ENCODE measurements around the gene UTP14C. TPM values are rescaled to one million over a fixed set of nuclear protein-coding genes. Genes with fewer than 3 reads are reported as not detected.
A peak's percentile ranks its signal among the peaks of the same experiment; 100 is the strongest.

Gene UTP14C
- total RNA-seq = 1 to 10 TPM; 9.6 to 9.9 TPM

GRCh38 chr13:52024481-52024880 is at the start of gene UTP14C:
TSS of gene UTP14C (plus strand) at chr13:52024691. CDS start at chr13:52028805, 4,114 bp downstream.
- Histone ChIP-seq H3K4me3 (no peak within 1 kb of the TSS), H3K27me3 (no peaks in the 10 kb centered on the region), H3K9me3 (no peaks in the 10 kb centered on the region), H3K36me3 (replicated peaks in 1 of 2; ENCODE audit: insufficient read depth in 1 of 2, low read depth in 2 of 2) (peaks cover 0 to 6% of the 10 kb centered on the region in 2 donors), H3K27ac (peak within 1 kb of the TSS in 1 of 4 donors; percentile 47), H3K4me1 (peaks cover 29% of the 10 kb centered on the region)
- ATAC-seq = no peak
- no peak for DNase-seq
- 95 to 97% methylated on average over 3 of the region's 3 CpGs for WGBS, 2 donors
- TF ChIP-seq POLR2A (IDR thresholded peaks at IDR 0.05) (no peak), CTCF (IDR thresholded peaks at IDR 0.05) (no peak)
- intact Hi-C loops (cut with DNase I) = no loop called here

- 41 to 70% methylated on average over 1 of the region's 1 CpG for WGBS, 2 donors
- intact Hi-C loops (cut with DNase I) = no loop called here
- Histone ChIP-seq H3K27ac (no peak overlapping the region), H3K9me3 (no peaks in the 10 kb centered on the region), H3K4me1 (no peaks in the 10 kb centered on the region), H3K4me3 (no peak overlapping the region), H3K36me3 (replicated peaks in 1 of 2; ENCODE audit: insufficient read depth in 1 of 2, low read depth in 2 of 2) (no peaks in the 10 kb centered on the region), H3K27me3 (no peaks in the 10 kb centered on the region)
- no peak for ATAC-seq
- no peak for DNase-seq
- TF ChIP-seq POLR2A (IDR thresholded peaks at IDR 0.05) (no peak), CTCF (IDR thresholded peaks at IDR 0.05) (no peak)
These were observed 48.1 kb upstream of the UTP14C start for GRCh38 chr13:51976423-51976822.

GRCh38 chr13:51976890-51977289 is 47.6 kb upstream of the UTP14C start:
- Histone ChIP-seq H3K4me1 (no peaks in the 10 kb centered on the region), H3K27ac (no peak overlapping the region), H3K36me3 (replicated peaks in 1 of 2; ENCODE audit: insufficient read depth in 1 of 2, low read depth in 2 of 2) (no peaks in the 10 kb centered on the region), H3K9me3 (no peaks in the 10 kb centered on the region), H3K27me3 (no peaks in the 10 kb centered on the region), H3K4me3 (no peak overlapping the region)
- WGBS, 2 donors = 86 to 87% methylated on average over 5 of the region's 5 CpGs
- ATAC-seq (no peak), DNase-seq (no peak)
- no peak for TF ChIP-seq CTCF (IDR thresholded peaks at IDR 0.05)
- TF ChIP-seq POLR2A (IDR thresholded peaks at IDR 0.05) = no peak
- intact Hi-C loops (cut with DNase I) = no loop called here

- intact Hi-C loops (cut with DNase I) = no loop called here
- Histone ChIP-seq H3K36me3 (replicated peaks in 1 of 2; ENCODE audit: insufficient read depth in 1 of 2, low read depth in 2 of 2) (no peaks in the 10 kb centered on the region), H3K4me3 (no peak overlapping the region), H3K9me3 (no peaks in the 10 kb centered on the region), H3K27me3 (no peaks in the 10 kb centered on the region), H3K4me1 (no peaks in the 10 kb centered on the region), H3K27ac (no peak overlapping the region)
- no peak for ATAC-seq
- DNase-seq = no peak
- no peak for TF ChIP-seq POLR2A (IDR thresholded peaks at IDR 0.05)
- no peak for TF ChIP-seq CTCF (IDR thresholded peaks at IDR 0.05)
- 88 to 92% methylated on average over 5 of the region's 5 CpGs for WGBS, 2 donors
These were observed 46.9 kb upstream of the UTP14C start for GRCh38 chr13:51977625-51978024.

- TF ChIP-seq POLR2A (IDR thresholded peaks at IDR 0.05) = no peak
- TF ChIP-seq CTCF (IDR thresholded peaks at IDR 0.05) = no peak
- H3K4me3 ChIP-seq = no peak overlapping the region
- no peak overlapping the region for H3K27ac ChIP-seq
- WGBS, 2 donors = 62 to 82% methylated on average over 5 of the region's 5 CpGs
- H3K36me3 ChIP-seq (replicated peaks in 1 of 2; ENCODE audit: insufficient read depth in 1 of 2, low read depth in 2 of 2) = no peaks in the 10 kb centered on the region
- peak in 3 of 4 donors; percentile 21 to 37 (median 31) for DNase-seq
- intact Hi-C loops (cut with DNase I) = no loop called here
- peak; percentile 78 for ATAC-seq
- H3K4me1 ChIP-seq = no peaks in the 10 kb centered on the region
- H3K27me3 ChIP-seq = no peaks in the 10 kb centered on the region
- H3K9me3 ChIP-seq = no peaks in the 10 kb centered on the region
These were observed 45.5 kb upstream of the UTP14C start for GRCh38 chr13:51978796-51979556.

Data from body of pancreas (tissue), 4 donors.